D721Med (cell line): Measurements from ENCODE around the gene DIAPH1.

Experiments used
- DNase-seq: peaks from one replicate; pipeline ENCODE4 v3.0.0; 2011; ENCODE audit warnings: low spot score; ENCODE audit not compliant: insufficient read length
- FAIRE-seq: peaks from 2 replicates; lab custom pipeline; 2011; peaks lifted over from hg19 to GRCh38; lab: Jason Lieb, UNC
- TF ChIP-seq, protein P1 (sequence below): IDR thresholded peaks from 2 replicates; pipeline ENCODE4 v1.5.1; 2012; ENCODE audit warnings: mild to moderate bottlenecking, control low read depth; ENCODE audit not compliant: insufficient read depth; ENCODE audit errors: missing control alignments

Gene DIAPH1

DNA sequence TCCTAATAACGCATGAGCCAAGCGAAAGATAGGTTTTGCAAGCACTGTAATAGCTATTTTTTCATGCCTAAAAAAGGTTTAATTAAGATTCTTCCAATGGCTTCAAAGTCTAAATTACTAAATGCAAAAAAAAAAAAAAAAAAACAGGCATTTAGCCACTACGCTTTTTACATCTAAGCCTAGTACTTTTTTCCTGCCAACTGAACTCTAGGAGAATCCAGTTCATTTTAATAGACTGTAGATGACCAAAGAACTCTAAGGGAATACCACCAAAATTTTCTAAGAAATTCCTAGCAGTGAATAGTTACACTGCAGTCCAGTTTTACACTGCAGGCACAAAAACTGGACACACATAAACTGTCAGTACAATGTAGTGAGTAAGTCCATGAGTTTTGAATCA is 9.8 kb downstream of the DIAPH1 start:
- DNase-seq (no peak), FAIRE-seq (no peak)
- TF ChIP-seq, protein P1, sequence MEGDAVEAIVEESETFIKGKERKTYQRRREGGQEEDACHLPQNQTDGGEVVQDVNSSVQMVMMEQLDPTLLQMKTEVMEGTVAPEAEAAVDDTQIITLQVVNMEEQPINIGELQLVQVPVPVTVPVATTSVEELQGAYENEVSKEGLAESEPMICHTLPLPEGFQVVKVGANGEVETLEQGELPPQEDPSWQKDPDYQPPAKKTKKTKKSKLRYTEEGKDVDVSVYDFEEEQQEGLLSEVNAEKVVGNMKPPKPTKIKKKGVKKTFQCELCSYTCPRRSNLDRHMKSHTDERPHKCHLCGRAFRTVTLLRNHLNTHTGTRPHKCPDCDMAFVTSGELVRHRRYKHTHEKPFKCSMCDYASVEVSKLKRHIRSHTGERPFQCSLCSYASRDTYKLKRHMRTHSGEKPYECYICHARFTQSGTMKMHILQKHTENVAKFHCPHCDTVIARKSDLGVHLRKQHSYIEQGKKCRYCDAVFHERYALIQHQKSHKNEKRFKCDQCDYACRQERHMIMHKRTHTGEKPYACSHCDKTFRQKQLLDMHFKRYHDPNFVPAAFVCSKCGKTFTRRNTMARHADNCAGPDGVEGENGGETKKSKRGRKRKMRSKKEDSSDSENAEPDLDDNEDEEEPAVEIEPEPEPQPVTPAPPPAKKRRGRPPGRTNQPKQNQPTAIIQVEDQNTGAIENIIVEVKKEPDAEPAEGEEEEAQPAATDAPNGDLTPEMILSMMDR: no peak

GRCh38 chr5:141608557-141608956 is 10.2 kb downstream of the DIAPH1 start:
- TF ChIP-seq, protein P1: no peak
- FAIRE-seq: no peak
- no peak for DNase-seq

DNA sequence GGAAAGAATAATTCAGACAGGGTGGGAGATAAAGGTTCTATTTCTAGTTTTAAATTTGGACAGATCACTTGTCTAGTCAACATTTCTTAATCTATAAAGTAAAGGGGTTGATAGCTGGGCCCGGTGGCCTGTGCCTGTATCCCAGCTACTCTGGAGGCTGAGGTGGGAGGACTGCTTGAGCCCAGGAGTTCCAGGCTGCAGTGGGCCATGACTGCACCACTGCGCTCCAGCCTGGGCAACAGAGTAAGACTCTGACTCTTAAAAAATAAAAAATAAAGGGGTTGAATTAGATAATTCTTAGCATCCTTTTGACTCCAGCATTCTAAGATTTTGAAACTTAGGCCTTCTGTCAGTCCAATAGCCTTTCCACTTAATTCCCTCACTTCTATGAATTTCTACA is 10.8 kb downstream of the DIAPH1 start:
- FAIRE-seq (no peak), DNase-seq (no peak)
- TF ChIP-seq, protein P1: no peak

- TF ChIP-seq, protein P1: no peak
- DNase-seq: no peak
- no peak for FAIRE-seq
These were observed 13.1 kb downstream of the DIAPH1 start for GRCh38 chr5:141605523-141606277.

GRCh38 chr5:141603923-141604717 is 14.7 kb downstream of the DIAPH1 start:
- TF ChIP-seq, protein P1: no peak
- no peak for DNase-seq
- FAIRE-seq: no peak

GRCh38 chr5:141602606-141603005 is 16.2 kb downstream of the DIAPH1 start:
- TF ChIP-seq, protein P1: no peak
- no peak for FAIRE-seq
- DNase-seq: no peak
